ENCODE results near the gene DOCK4.

DOCK4 gene

DNA sequence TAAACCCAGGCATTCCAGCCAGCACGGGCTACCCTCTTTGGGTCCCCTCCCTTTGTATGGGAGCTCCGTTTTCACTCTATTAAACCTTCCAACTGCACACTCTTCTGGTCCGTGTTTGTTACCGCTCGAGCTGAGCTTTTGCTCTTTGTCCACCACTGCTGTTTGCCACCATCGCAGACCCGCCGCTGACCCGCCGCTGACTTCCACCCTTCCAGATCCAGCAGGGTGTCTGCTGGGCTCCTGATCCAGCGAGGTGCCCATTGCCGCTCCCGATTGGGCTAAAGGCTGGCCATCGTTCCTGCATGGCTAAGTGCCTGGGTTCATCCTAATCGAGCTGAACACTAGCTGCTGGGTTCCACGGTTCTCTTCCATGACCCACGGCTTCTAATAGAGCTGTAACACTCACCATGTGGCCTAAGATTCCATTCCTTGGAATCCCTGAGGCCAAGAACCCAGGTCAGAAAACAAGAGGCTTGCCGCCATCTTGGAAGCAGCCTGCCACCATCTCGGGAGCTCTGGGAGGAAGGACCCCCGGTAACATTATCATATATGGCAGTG lies 14.8 kb upstream of the DOCK4 start:
- DNase-seq (ENCODE audit: low spot score), result no peak

DNA sequence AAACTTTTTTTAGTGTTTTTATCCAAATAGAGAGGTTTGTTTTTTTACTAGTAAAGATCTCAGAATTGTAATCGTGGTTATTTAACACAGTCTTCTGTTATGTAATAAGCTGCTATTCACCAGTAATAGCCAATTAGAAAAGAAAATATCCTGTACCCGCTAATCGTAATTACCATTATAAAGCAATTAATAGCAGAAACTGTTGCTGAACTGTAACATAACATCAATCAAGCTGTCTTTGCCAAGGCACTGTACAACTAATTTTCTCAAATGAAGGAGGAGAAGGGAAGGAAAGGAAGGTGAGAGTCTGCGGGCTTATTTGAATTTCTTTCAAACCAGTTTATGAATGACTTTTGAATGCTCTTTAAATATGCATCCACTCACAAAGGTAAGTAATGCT lies 9.6 kb upstream of the DOCK4 start:
- no peak for DNase-seq (ENCODE audit: low spot score)

DNA sequence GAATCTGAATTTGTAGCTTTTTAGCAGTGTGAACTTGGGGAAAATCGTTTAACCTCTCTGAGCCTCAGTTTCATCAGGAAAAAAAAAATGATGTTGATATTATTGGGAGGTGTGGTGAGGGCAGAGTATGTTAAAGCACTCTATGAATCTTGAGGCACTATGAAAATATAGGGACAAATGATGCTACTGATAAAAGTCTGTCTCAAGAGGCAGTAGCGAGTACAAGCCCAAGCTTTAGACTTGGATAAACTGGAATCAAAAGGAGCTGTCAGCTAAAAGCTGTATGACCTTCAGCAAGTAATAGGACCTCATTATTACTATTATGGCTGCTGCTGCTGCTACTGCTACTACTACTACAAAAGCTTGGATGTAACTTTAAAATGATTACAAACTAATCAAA lies 8.7 kb upstream of the DOCK4 start:
- no peak for DNase-seq (ENCODE audit: low spot score)

DNA sequence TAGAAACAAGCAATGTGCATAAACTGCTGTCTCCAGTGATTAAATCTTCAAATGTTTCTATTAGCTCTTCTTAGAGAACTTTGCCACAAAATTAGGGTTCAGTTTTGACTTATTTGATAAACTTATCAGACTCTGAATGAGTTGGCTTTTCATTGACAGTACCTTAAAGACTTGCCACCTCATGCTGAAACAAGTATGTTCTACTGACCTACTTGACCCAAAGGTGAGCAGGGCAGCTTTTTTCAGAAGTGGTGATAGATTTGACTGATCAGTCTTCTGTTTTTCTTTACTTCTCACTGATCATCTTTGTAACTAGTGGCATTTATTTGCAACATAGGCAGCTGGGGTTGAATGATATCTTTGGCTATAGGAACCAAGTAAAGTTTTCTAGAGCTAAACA lies 8.1 kb upstream of the DOCK4 start:
- no peak for DNase-seq (ENCODE audit: low spot score)

DNA sequence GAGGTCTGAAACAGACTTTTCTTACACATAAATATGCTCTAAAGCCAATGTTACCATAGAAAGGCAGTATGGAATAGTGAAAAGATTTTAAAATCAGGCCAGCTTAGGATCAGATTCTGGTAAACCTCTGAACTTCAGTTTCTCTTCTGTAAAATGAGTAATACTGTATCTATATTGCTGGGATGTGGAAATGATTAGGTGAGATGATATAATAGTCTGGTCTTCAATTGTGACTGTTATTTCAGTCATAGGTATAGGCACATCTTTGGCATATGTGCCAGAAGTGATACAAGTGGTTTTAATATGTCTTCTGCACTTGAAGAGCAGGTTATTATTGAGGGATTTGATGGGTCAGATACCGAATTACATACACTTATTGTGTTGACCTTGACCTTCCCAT lies 7.5 kb upstream of the DOCK4 start:
- DNase-seq (ENCODE audit: low spot score), result no peak

DNA sequence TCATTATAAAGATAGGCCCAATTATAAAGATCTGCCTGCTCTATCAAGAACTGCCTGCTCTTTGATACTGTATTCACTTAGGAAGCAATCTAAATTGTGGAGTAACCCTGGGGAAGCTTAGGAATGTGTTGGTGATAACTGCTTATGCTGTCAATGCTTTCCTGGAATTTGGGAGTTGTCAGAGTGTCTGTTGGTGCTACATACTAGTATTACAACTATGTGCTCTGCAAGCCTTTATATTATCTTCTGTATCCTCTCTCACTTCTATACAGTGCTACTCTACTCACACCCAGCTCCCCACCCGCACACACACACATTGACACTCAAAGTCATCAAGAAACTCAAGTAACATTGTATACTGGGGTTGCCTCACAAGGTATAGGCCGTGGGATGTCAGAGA lies 6.4 kb upstream of the DOCK4 start:
- DNase-seq (ENCODE audit: low spot score), result no peak

DNA sequence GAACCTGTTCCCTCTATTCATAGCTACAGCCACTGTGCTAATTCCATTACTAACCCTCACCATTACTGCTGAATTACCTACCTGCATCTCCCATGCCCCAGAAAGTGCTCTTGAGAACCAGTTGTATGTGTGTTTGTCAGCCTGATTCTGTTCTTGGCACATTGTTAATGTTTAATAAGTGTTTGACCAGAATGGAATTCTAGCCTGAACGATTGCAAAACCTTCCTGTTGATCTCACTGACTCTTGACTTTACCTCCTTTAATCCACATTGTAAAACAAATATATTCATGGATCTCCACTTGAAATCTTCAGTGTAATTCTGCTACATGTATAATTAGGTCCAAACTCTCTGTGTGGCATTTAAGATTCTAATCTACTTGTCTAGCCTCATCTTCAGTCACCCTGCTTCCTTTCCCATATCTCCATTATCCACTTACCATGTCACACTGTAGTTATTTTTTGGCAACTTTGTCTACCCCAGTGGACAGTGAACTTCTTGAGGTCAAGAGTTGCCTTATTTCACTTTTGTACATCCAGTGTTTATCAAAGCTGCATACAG lies 5.2 kb upstream of the DOCK4 start:
- no peak for DNase-seq (ENCODE audit: low spot score)

DNA sequence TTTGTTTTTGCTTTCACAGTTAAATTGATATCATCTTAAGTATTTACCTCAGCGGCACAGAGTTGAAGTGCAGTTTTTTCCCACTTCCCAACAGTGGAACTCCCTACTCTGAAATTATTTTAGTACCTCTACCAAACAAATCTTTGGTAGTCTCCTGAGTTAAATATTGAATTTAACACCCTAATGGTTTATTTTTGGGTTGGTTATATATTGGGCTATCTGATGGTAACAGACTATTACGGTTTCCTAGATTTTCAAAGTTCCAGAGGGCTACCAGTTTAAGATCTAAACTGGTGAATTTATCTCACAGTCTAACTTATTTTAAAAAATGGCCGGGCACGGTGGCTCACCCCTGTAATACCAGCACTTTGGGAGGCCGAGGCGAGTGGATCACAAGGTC lies 1.6 kb upstream of the DOCK4 start:
- no peak for DNase-seq (ENCODE audit: low spot score)

DNA sequence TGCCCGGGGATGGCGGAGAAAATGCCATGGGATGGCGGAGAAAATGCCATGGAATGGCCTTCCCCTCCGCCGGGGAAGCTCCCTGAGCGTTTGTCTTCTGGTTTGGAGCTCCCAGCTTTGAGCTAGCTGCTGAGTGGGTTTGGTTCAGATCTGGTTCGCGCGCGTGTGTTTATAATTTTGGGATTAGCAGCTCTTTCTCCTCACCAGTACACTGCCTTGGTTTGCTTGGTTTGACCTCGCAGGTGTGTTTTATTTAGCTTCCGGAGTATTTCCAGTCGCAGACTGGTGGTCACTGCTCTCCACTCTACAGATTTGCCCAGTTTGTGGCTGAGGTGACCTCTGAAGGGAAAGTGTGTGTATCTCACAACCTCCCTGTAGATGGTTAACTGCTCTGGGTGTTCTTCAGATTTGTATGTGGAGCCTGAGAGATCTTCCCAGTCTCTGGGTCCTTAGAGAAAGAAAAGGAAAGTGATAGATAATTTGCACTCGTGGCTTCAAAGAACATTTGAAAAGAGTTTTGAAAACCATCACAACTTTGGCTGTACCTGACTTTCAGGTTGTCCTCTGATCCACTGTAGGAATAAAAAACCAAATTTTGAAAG lies 893 bp upstream of the DOCK4 start:
- peak; percentile 44 for DNase-seq (ENCODE audit: low spot score)

DNA sequence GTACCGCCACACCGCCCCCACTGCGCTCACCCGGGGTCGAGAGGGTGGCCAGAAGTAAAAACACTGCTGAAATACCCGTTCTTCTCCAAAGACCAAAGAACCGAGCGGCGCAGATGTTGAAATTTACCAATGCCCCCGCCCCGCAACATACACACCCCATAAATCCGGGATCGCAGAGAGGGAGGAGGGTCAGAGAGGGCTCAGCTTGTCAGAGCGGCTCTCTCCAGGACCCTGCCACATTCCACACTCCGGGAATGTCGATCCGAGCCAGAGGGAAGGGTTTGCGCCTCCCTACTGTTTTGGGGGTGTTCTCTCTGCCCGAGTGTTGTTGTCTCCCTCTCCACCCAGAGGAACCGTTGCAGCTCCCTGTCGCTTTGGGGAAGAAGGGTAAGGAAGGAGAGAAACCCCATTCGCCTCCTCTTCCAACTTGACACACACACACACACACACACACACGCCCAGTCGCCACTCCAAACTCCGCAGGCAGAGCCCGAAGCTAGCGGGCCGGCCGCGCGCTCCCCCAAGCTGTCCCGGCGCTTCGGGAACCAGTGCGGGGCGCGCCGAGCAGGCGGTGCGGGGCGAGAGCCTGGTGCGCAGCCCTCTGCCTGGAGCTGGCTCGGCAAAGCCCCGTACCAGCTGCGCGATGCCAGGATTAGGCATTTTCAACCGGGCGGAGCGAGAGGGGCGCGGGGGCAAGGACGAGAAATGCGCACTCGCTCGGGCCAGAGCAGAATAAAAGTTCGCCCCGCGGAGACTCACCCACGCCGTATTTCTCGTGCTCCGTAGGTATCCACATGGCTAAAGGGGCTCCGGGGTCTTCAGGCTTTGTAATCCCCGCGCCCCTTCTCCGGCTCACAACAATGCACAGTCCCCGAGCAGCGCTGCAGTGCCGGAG lies 609 bp downstream of the DOCK4 start:
- DNase-seq (ENCODE audit: low spot score), result peak; percentile 63

DNA sequence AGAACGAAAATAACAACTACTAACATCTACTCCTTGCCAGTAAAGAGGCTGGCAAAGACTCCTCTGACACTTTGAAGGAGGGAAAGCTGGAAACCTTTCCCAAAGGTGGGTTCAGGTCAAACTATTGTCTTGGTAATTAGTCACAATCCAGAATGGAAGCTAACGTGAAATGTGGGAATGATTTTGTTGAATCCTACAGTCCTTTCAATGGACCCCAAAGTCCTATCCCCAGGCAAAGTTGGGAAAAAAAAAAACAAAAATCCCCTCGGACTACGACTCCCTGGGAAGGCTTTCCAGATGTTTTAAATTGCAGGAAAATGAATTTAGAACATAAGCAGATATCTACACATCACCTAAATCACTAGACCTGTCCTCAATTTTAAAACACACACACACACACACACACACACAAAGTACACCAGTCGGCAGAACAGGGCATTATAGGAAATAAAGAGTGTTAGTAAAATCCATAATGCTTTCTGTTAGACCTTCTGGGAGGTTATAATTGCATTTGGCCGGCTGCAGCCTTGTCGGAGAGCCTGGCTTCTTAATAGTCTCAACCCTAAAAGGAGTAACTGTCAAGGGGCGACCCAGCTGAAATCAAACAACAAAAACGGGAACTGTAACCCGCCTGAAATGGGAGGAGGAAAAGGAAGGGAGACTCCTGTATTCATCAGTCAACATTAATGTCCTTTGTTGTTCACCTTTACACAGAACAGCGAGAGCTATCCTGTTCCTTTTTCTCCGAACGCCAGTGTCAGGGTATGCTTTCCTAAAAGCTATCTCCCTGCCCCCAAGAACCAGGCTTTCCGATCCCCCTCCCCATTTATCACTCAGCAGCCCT lies 1.5 kb downstream of the DOCK4 start:
- peak; percentile 53 for DNase-seq (ENCODE audit: low spot score)

DNA sequence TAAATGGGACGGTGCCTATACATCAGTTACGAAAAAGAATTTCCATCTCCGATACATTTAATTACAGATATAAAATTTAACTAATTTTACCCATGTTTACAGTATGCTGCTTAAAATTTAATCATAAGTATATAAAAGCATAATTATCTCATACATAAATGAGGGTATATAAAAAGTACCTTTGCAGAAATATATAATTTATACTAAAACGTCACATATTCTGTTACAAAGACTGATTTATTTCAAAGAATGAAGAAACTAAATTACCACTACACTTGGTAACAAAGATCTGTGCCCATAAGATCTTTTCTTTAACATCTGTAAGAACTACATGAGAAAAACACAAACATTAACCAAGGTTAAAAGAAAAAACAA lies 2.8 kb downstream of the DOCK4 start:
- DNase-seq (ENCODE audit: low spot score), result no peak

DNA sequence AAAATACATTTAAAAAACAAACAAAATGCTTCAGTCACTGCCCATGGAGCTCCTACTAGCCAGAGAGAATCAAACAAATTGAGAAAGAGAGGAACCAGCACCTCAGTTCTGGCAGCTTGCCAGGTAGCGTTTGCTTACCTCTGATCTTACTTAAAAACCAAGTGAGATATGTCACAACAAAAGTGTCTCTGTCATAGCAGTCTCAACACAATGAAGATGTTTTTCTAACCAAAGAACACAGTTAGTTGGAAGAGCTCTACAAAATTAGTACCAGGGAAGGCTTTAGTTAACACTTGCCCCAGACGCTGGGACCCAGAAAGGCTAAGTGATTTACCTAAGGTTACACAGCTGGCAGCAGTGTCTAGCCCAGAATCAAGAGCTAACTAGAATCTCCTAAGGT lies 3.4 kb downstream of the DOCK4 start:
- DNase-seq (ENCODE audit: low spot score), result no peak

DNA sequence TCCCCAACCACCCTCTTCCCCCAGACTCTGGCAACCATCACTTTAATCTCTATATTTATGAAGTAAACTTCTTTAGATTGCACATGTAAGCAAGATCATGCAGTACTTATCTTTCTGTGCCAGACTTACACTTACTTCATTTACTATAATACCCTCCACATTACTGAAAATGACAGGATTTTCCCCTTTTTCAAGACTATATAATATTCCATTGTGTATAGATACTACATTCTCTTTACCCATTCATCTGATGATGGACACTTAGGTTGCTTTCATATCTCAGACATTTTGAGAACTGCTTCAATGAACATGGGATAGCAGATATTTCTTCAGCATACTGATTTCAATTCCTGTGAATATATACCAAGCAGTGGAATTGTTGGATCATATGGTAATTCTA lies 4.4 kb downstream of the DOCK4 start:
- no peak for DNase-seq (ENCODE audit: low spot score)

DNA sequence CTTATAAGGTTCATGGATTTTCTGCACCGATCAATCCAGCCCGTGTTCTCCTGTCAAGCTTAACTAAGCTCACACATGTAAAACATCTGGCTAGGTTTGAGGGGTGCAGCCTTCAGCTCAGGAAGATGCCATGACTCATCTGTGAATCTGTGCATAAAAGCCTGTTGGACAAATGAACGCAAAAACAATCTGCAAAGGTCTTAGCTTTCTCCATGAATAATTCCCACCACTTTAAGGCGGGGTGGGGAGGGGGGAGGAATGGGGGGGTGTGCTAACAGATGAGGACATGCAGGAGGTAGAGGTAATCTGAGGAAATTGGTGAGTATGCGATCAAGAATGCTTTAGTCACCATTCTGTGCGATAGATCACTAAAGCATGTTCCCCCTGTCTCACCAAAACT lies 4.8 kb downstream of the DOCK4 start:
- DNase-seq (ENCODE audit: low spot score), result no peak

DNA sequence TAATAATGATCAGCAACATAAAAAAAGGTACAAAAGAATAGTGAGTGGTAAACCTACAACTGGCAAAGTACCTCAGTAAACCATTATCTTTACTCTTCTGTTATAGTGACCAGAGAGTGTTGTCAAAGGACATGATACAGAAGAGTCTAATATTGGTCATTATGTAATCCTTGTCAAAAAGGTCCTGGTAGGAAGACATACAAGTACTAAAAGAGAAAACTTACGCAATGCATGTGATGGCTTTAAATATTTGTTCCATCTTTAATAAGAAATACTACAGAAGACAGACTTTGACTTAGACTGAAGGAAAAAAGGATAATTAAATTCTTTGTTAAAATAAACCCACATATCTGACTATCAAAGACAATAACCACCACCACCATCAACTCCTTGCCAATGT lies 6.5 kb downstream of the DOCK4 start:
- no peak for DNase-seq (ENCODE audit: low spot score)

DNA sequence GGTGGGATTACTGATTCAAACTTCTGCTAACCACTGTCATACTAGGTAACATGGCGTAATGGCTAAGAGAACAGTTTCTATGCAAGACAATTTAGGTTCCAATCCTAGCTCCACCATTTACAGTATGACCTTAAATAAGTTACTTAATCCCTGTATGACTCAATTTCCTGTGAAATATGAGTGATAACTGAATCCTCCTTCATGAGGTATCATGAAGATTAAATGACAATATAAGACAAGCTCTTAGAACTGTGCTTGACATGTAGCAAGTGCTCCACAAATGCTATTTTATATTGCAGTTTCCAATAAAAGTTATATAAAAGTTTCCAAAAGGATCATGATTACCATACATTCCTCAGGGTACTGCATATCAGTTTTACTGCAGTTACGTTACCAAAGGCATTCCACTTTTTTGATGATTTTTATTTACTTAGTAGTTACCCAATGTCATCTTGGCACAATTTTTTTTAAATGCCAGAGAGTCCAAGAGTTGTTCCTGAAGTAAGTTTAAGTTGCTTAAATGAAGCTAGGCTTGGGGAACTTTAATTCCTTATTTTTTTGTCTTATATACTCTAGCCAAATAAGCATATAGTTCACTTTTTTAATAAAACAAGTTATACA lies 7.1 kb downstream of the DOCK4 start:
- DNase-seq (ENCODE audit: low spot score), result no peak

DNA sequence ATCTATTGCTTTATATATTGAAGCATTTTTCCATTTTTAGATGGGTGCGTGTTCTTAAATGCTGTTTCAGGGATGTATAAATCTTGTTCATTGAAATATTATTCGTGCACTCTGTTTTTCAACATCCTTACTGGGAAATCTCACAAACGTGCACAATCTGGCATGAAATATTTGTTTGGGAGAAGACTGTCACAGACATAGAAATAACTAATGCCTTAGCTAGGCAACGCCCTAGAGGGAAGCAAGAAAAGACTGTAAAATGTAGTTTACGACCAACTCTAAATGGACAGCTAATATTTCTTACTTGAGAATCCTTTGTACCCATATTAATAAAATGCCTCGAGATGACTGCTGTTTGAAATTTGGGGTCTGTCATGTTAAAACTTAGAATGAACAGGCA lies 8.9 kb downstream of the DOCK4 start:
- DNase-seq (ENCODE audit: low spot score), result no peak

DNA sequence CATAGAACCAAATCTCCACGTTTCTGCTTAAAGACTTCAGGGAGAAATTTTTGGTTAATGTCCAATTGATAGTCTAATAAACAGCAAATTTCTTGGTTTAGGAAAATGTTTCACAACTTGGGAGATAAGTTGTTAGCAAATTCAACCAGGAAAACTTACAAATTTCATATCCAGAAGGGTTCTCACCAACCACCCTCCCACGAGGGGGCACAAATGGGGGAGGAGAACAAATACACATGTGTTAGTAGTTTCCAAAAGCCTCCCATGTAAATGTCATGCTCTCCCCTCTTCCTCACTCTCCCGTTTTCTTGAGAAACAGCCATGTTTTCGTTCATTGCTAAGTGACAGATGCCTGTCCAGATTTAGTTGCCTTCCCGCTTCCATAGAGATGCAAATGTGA lies 10.5 kb downstream of the DOCK4 start:
- DNase-seq (ENCODE audit: low spot score), result no peak

DNA sequence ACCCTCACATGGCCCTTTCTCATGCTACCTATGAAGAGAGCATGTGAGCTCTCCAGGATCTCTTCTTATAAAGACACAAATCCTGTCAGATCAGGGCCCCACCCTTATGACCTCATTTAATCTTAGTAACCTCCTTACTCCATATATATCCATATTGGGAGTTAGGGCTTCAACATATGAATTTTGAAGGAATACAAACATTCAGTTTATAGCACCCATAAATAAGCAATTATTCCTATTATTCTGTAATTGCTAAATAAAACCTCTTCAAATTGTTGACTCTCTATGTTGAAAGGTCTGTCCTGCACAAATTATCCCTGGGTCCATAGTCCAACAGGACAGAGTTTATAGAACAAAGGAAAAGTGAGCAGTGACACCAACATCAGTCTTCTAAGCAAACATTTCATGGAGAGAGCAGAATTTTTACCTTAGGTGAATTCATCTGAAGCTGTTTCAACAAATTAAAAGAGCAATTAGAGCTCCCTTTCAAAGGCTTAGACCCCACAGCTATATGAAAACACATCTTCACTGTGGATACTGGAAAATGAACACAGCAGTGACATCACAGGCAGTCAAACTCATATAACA lies 12.2 kb downstream of the DOCK4 start:
- DNase-seq (ENCODE audit: low spot score), result peak; percentile 36
